ENCODE data around the gene UPF2. TPM values are rescaled to one million over a fixed set of nuclear protein-coding genes. Genes with fewer than 3 reads are reported as not detected.
A peak's percentile ranks its signal among the peaks of the same experiment; 100 is the strongest.

The UPF2 gene
- total and polyA plus RNA-seq, 10 of the 15 experiments (the other 5 are each of a cell fraction or from before 2014, with no cell fraction given): 21.0 to 44.4 (median 25.9) TPM

DNA sequence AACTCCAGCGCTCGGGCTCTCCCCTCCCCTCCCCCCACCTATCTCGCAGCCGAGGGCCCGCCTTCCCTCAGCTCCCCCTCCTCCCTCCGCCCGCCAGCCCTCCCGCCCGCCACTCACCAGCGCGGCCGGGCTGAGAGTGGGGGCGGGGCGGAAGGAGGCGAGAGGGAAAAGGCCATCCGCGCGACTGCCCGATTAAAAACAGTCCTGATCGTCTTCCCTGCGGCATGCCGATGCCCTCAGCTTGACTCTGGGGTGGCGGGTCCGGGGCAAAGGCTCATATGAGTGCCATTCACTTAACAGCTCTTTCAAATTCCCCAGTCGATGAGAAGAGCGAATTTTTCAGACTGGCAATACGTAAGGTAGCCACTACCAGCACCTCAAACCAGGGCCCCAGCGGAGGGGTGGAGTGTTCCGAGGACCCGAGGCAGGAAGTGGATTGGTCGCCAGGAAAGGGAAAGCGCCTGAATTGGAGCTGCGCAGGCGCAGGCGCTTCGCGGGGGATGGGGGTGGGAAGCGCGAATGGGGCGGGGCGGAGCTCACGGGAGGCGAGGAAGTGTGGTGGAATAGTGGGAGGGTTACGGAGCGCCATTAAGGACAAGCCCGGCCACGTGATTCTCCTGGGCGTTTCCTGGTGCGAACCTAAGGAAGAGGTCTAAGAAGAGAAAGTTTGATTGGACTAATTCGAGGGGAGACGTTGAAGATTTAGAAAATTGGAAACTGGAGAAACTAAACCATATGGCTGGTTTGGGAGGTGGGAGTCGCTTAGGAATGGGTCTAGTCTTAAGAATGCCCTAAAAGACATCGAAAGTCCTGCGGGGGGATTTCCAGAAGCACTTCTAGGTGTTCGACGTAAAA is at the start of gene UPF2 (continued):
- TF ChIP-seq ASH2L (IDR thresholded peaks at IDR 0.05; ENCODE audit: borderline replicate concordance, low read depth) (no peak), YBX1 (IDR thresholded peaks at IDR 0.05) (no peak), ZNF217 (IDR thresholded peaks at IDR 0.05) (no peak), GABPA (IDR thresholded peaks at IDR 0.05; ENCODE audit: low read depth) (peak; percentile 40; the same call in 1 of the 2 replicates), PAX5 (IDR thresholded peaks at IDR 0.05; ENCODE audit: borderline replicate concordance, low read depth, low read length) (no peak), ETV6 (conservative IDR thresholded peaks at IDR 0.05 in 1 of 2, IDR thresholded peaks at IDR 0.05 in 1 of 2; ENCODE audit: borderline replicate concordance in 1 of 2, low read depth in 1 of 2) (no peak), TAF1 (IDR thresholded peaks at IDR 0.05; ENCODE audit: borderline replicate concordance, low read depth, low read length) (peak; percentile 60; the same call in 1 of the 2 replicates), ATF7 (IDR thresholded peaks at IDR 0.05; ENCODE audit: low read depth) (peak; percentile 45; the same call in 1 of the 2 replicates), KDM1A (IDR thresholded peaks at IDR 0.05; ENCODE audit: borderline replicate concordance) (no peak), WRNIP1 (IDR thresholded peaks at IDR 0.05; ENCODE audit: borderline replicate concordance, low read depth, low read length) (0 out of 2 replicates have a peak, but pooled peaks have one; percentile 13), RELA (IDR thresholded peaks at IDR 0.05; ENCODE audit: borderline replicate concordance, partially characterized antibody) (peak; percentile 92), ZNF622 (IDR thresholded peaks at IDR 0.05) (no peak), E2F4 (IDR thresholded peaks at IDR 0.05; ENCODE audit: low read depth, low read length) (no peak), IKZF1 (conservative IDR thresholded peaks at IDR 0.05) (peak; percentile 73)
- TF ChIP-seq, protein P1, sequence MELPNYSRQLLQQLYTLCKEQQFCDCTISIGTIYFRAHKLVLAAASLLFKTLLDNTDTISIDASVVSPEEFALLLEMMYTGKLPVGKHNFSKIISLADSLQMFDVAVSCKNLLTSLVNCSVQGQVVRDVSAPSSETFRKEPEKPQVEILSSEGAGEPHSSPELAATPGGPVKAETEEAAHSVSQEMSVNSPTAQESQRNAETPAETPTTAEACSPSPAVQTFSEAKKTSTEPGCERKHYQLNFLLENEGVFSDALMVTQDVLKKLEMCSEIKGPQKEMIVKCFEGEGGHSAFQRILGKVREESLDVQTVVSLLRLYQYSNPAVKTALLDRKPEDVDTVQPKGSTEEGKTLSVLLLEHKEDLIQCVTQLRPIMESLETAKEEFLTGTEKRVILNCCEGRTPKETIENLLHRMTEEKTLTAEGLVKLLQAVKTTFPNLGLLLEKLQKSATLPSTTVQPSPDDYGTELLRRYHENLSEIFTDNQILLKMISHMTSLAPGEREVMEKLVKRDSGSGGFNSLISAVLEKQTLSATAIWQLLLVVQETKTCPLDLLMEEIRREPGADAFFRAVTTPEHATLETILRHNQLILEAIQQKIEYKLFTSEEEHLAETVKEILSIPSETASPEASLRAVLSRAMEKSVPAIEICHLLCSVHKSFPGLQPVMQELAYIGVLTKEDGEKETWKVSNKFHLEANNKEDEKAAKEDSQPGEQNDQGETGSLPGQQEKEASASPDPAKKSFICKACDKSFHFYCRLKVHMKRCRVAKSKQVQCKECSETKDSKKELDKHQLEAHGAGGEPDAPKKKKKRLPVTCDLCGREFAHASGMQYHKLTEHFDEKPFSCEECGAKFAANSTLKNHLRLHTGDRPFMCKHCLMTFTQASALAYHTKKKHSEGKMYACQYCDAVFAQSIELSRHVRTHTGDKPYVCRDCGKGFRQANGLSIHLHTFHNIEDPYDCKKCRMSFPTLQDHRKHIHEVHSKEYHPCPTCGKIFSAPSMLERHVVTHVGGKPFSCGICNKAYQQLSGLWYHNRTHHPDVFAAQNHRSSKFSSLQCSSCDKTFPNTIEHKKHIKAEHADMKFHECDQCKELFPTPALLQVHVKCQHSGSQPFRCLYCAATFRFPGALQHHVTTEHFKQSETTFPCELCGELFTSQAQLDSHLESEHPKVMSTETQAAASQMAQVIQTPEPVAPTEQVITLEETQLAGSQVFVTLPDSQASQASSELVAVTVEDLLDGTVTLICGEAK (IDR thresholded peaks at IDR 0.05; ENCODE audit: borderline replicate concordance): peak; percentile 72; the same call in 1 of the 2 replicates
- TF ChIP-seq, protein P2, sequence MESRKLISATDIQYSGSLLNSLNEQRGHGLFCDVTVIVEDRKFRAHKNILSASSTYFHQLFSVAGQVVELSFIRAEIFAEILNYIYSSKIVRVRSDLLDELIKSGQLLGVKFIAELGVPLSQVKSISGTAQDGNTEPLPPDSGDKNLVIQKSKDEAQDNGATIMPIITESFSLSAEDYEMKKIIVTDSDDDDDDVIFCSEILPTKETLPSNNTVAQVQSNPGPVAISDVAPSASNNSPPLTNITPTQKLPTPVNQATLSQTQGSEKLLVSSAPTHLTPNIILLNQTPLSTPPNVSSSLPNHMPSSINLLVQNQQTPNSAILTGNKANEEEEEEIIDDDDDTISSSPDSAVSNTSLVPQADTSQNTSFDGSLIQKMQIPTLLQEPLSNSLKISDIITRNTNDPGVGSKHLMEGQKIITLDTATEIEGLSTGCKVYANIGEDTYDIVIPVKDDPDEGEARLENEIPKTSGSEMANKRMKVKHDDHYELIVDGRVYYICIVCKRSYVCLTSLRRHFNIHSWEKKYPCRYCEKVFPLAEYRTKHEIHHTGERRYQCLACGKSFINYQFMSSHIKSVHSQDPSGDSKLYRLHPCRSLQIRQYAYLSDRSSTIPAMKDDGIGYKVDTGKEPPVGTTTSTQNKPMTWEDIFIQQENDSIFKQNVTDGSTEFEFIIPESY (IDR thresholded peaks at IDR 0.05): peak; percentile 86; the same call in 1 of the 2 replicates

All from GM12878 (cell line).